DND-41 (cell line): ENCODE data around the gene ADAM11.

ENCODE experiments used
- ATAC-seq: fragments of 200-7000 bp; cut with Tn5 transposase; 3 replicates; pipeline ENCODE4 v1.9.1; 2021; ENCODE audit warnings: low read depth; ENCODE audit not compliant: insufficient read depth
- DNase-seq: peaks from one replicate; pipeline ENCODE4 v3.0.0-alpha.2; 2020
- H2AFZ ChIP-seq: 2 replicates; pipeline ENCODE4 v1.6.0; 2012; ENCODE audit warnings: low read depth, low read length
- H3K27ac ChIP-seq: 2 replicates; pipeline ENCODE4 v1.5.1; 2012; ENCODE audit warnings: low read length, inconsistent platforms
- H3K27me3 ChIP-seq: fragments of 200-600 bp; sonication (generic); 2 replicates; pipeline ENCODE4 v1.6.0; 2012; ENCODE audit warnings: low read length, mild to moderate bottlenecking, inconsistent platforms; ENCODE audit not compliant: insufficient read depth, poor library complexity
- H3K36me3 ChIP-seq: 2 replicates; pipeline ENCODE4 v1.5.1; 2012; ENCODE audit warnings: low read length, inconsistent platforms; ENCODE audit not compliant: insufficient read depth
- H3K4me1 ChIP-seq: 2 replicates; pipeline ENCODE4 v1.5.1; 2012; ENCODE audit warnings: mild to moderate bottlenecking, low read length; ENCODE audit not compliant: insufficient read depth
- H3K4me2 ChIP-seq: 2 replicates; pipeline ENCODE4 v1.6.0; 2012; ENCODE audit warnings: mild to moderate bottlenecking, moderate library complexity, low read length, inconsistent platforms; ENCODE audit not compliant: insufficient read depth
- H3K4me3 ChIP-seq, 2 experiments: fragments of 200-600 bp in 1 of 2; shearing (Covaris generic) in 1 of 2; 2 replicates each; pipeline ENCODE4 v1.5.1; 2012 to 2016; ENCODE audit warnings: inconsistent platforms in 2 of 2, low read length in 2 of 2, mild to moderate bottlenecking in 2 of 2, low read depth in 1 of 2, moderate library complexity in 1 of 2
- H3K79me2 ChIP-seq: 2 replicates; pipeline ENCODE4 v1.6.0; 2012; ENCODE audit warnings: low read length, inconsistent platforms; ENCODE audit not compliant: insufficient read depth
- H3K9ac ChIP-seq: 2 replicates; pipeline ENCODE4 v1.6.0; 2012; ENCODE audit warnings: low read depth, mild to moderate bottlenecking, inconsistent platforms, low read length, moderate library complexity
- H3K9me3 ChIP-seq: 2 replicates; pipeline ENCODE4 v1.5.1; 2012; ENCODE audit warnings: low read length, moderate library complexity, mild to moderate bottlenecking, inconsistent platforms; ENCODE audit not compliant: insufficient read depth, severe bottlenecking
- H4K20me1 ChIP-seq: 2 replicates; pipeline ENCODE4 v1.6.0; 2012; ENCODE audit warnings: low read length; ENCODE audit not compliant: insufficient read depth
- CTCF ChIP-seq: IDR thresholded peaks from 2 replicates; pipeline ENCODE4 v1.5.1; 2012; ENCODE audit warnings: borderline replicate concordance, low read length, moderate library complexity, mild to moderate bottlenecking; ENCODE audit not compliant: poor library complexity, severe bottlenecking; ENCODE audit errors: extremely low read depth
- EZH2 ChIP-seq: IDR thresholded peaks from 3 replicates; pipeline ENCODE4 v1.6.1; 2012; ENCODE audit warnings: borderline replicate concordance, low read depth, mild to moderate bottlenecking, moderate library complexity, low read length, inconsistent platforms; ENCODE audit not compliant: severe bottlenecking

ADAM11 gene

GRCh38 chr17:44781551-44782325 lies 22.9 kb downstream of the ADAM11 start:
- Histone ChIP-seq H3K27me3 (no peaks in the 10 kb centered on the region), H4K20me1 (no peaks in the 10 kb centered on the region), H3K4me2 (no peak overlapping the region), H3K27ac (no peak overlapping the region), H3K79me2 (no peaks in the 10 kb centered on the region), H3K4me1 (peaks cover 12% of the 10 kb centered on the region), H3K9ac (no peak overlapping the region), H3K36me3 (no peaks in the 10 kb centered on the region), H3K9me3 (no peaks in the 10 kb centered on the region), H2AFZ (no peak overlapping the region), H3K4me3 (no peak overlapping the region)
- ATAC-seq (no peak), DNase-seq (no peak)
- no peak for TF ChIP-seq EZH2
- no peak for TF ChIP-seq CTCF

- H3K27ac ChIP-seq = no peak overlapping the region
- peaks cover 12% of the 10 kb centered on the region for H3K4me1 ChIP-seq
- H3K4me2 ChIP-seq = no peak overlapping the region
- H3K9me3 ChIP-seq = no peaks in the 10 kb centered on the region
- no peak for TF ChIP-seq EZH2
- TF ChIP-seq CTCF = no peak
- H3K36me3 ChIP-seq = no peaks in the 10 kb centered on the region
- no peaks in the 10 kb centered on the region for H4K20me1 ChIP-seq
- DNase-seq (no peak), ATAC-seq (no peak)
- no peaks in the 10 kb centered on the region for H3K79me2 ChIP-seq
- H2AFZ ChIP-seq = no peak overlapping the region
- no peak overlapping the region for H3K4me3 ChIP-seq
- no peak overlapping the region for H3K9ac ChIP-seq
- no peaks in the 10 kb centered on the region for H3K27me3 ChIP-seq
Measured at GRCh38 chr17:44782326-44782850, 23.6 kb downstream of the ADAM11 start.

GRCh38 chr17:44785921-44786320 lies 27.1 kb downstream of the ADAM11 start:
- no peaks in the 10 kb centered on the region for H3K36me3 ChIP-seq
- no peak for ATAC-seq
- H2AFZ ChIP-seq = no peak overlapping the region
- H4K20me1 ChIP-seq = no peaks in the 10 kb centered on the region
- H3K79me2 ChIP-seq = no peaks in the 10 kb centered on the region
- no peaks in the 10 kb centered on the region for H3K27me3 ChIP-seq
- no peak overlapping the region for H3K4me2 ChIP-seq
- H3K9ac ChIP-seq = no peak overlapping the region
- H3K9me3 ChIP-seq = no peaks in the 10 kb centered on the region
- DNase-seq = no peak
- H3K27ac ChIP-seq = no peak overlapping the region
- H3K4me1 ChIP-seq = no peaks in the 10 kb centered on the region
- H3K4me3 ChIP-seq = no peak overlapping the region
- TF ChIP-seq CTCF (no peak), EZH2 (no peak)
